GM21528 (cell line): ENCODE results near the gene SHTN1.
A peak's percentile ranks its signal among the peaks of the same experiment; 100 is the strongest.

Source experiments
- ATAC-seq: cut with Tn5 transposase; IDR thresholded peaks from one replicate; pipeline ENCODE4 v1.9.1; 2021; ENCODE audit warnings: mild to moderate bottlenecking, moderate library complexity; ENCODE audit not compliant: unreplicated experiment, low FRiP score

The SHTN1 gene

GRCh38 chr10:116878123-116878522, 126.9 kb downstream of the SHTN1 start:
- no peak for ATAC-seq

GRCh38 chr10:116877391-116877790, 127.6 kb downstream of the SHTN1 start:
- no peak for ATAC-seq

GRCh38 chr10:116875897-116876296, 129.1 kb downstream of the SHTN1 start:
- no peak for ATAC-seq

DNA sequence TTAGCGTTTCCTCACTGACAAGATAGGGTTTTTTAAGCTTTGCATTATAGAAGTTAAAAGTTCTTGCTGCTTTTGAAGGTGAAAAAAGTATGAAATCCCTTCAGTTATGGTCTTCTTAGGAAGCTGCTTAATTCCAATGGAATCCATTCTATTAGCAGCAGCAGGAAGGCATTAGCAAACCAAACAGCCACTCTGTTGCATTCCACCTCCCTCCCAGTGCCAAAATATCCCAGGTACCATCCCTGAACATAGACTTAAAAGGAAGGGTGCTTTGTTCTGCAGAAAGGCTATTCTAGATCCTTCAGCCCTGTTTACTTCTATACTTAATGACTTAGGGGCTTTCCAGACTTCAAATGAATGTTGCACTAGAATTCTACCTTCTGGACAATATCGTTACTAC, 131.9 kb downstream of the SHTN1 start:
- ATAC-seq, result no peak

DNA sequence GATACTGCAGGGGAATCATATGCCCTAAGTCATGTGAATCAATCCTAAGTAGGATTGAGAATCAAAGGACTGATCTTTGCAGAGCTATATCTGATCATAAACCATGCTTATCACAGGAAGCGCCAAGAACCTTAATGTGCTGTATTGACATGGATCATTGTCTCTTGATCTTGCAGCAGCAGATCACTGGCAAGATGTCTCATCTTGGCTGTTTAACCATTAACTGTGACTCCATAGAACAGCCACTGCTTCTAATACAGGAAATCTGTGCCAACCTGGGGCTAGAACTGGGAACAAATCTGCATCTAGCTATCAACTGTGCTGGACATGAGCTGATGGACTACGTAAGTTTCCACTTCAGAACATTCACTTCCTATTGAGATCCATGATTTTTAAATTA, 134.0 kb downstream of the SHTN1 start:
- ATAC-seq, result no peak

DNA sequence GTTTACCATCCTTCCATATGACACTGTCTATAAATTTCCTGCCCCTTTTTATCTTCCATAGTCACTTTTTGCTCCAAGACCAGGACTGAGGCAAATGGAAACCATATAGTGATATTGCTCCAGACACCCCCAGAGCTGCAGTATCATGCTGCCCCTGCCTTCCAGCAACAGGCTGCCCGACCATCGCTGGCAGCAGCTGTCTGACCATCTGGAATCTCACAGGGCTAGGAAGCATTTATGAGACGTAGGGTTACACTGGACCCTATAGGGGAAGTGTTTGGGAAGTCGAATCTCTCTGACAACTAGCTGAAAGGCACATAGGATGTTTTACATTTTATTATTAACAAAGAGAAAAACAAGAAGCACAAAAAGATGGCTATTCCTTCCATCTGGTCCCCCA, 136.3 kb downstream of the SHTN1 start:
- no peak for ATAC-seq

DNA sequence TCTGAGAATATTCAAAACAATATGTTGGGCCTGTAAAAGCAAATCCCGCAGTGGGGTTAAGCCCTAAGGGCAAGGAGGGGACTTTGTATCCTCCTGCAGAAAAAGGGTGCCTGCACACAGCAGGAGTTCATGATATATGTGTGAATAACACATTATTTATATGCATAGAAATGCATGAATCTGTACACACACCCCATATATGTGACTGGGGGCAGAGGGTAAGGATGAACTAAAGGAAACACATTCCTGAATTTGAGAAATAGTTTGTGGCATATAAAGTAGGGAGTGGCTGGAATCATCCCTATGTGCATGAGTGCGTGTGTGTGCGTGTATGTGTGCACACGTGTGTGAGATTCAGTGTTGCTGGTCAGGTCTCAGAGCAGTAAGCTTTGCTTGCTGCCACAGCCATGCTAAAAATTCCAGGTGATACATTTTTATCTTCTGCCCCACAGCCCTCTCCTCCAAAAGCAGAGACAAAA, 136.8 kb downstream of the SHTN1 start:
- no peak for ATAC-seq

- ATAC-seq, result no peak
Observed at GRCh38 chr10:116866987-116867595, 137.9 kb downstream of the SHTN1 start.

DNA sequence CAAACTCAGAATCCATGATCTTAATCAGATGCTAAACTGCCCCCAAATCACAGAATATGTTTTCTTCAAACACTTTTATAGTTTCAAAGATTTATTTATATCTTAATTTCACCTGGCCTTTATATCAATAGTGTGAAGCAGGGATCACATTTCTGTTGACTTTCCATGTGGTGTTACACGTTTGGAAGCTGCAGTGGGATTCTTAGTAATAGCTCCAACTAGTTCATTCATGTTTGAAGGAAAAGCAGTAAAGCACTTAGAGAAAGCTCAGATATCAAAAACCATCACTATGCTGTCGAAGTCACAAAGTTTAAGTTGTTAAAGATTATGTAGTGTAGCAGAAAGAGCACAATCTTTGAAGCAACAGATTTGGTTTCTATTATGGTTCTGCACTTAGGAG, 138.9 kb downstream of the SHTN1 start:
- ATAC-seq, result no peak

- no peak for ATAC-seq
Observed at GRCh38 chr10:116864436-116864835, 140.6 kb downstream of the SHTN1 start.

DNA sequence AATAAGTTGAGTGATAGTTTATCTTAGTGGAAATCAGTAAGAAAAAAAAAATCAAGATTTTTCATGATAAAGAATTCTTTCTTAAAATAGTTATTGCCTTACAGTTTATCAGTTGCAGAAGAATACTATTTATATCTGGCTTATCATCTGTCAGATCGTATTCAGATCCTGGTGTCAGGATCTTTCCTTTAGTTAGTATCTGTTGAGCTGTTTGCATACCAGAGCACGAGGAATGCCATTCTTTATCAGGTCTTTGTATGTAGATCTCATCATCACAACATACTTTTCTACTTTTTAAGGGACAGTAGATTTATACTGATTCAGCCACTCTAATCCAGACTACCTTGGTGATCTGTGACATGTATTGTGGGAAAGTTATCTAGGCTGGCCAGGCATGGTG, 143.2 kb downstream of the SHTN1 start:
- no peak for ATAC-seq

- no peak for ATAC-seq
Observed at GRCh38 chr10:116857156-116857555, 147.8 kb downstream of the SHTN1 start.

DNA sequence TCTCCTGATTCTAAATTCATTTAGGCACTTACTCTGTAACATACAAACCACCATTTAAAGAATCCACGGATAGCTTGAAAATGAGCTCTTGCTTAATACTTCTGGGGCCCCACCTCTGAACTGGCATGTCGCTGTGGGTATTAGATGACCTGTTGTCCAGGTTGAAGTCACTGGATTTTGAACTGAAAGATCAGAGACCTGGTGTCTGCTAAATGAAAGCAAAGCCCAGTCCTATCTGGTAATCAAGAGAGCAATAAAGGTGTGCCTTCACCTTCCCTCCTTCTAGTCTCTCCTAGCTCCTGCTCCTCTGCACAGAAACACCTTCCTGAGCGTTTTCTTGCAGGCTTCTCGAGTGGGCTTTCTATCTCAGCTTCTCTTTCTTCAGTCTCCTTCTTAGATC, 151.3 kb downstream of the SHTN1 start:
- no peak for ATAC-seq

GRCh38 chr10:116853287-116853686, 151.7 kb downstream of the SHTN1 start:
- ATAC-seq, result no peak

GRCh38 chr10:116852246-116852645, 152.7 kb downstream of the SHTN1 start:
- no peak for ATAC-seq

DNA sequence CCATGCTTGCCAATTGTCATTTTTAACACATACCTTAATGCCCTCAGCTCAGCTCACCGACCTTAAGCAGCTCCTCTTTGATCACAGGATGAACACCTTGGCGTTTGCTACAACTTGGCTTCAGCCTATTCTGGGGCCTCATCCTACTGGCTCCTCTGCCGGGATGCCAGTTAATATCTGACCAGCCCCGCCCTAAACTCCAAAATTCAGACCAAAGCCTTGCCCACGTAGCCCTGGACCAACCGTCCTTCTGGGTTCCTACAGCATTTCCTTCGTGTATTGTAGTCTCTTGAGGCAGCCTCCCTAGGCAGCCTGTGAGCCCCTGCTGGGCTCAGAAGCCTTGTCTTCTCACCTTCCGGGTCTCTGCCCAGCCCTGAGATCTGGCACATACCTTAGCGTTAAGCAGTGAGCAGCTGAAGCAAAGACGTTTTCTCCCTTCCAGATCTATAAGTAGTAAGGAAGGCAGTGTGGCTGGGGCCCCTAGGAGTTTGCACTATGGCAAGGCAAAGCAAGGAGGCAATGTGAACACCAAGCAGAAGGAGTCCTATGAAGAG, 154.9 kb downstream of the SHTN1 start:
- no peak for ATAC-seq

GRCh38 chr10:116849248-116850057, 155.5 kb downstream of the SHTN1 start, which contains the start of gene ENO4:
Gene ENO4, plus strand, starts transcription at chr10:116849499. Its CDS starts 68 bp downstream, at chr10:116849567.
- peak; percentile 68 for ATAC-seq

DNA sequence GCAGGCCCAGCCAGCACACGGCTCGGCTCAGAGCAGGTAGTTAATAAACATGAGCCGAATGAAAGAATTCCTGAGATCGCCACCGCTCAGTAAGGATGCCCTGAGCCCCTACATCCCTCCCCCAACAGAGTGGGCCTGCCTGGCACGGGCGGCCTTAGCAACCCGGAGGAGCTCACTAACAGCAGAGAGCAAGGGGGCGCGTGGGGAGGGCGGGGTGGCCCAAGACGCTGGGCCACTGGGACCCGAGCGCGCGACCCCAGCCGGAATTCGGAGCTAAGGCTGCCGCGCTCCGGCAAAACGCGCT, 156.1 kb downstream of the SHTN1 start:
- no peak for ATAC-seq

DNA sequence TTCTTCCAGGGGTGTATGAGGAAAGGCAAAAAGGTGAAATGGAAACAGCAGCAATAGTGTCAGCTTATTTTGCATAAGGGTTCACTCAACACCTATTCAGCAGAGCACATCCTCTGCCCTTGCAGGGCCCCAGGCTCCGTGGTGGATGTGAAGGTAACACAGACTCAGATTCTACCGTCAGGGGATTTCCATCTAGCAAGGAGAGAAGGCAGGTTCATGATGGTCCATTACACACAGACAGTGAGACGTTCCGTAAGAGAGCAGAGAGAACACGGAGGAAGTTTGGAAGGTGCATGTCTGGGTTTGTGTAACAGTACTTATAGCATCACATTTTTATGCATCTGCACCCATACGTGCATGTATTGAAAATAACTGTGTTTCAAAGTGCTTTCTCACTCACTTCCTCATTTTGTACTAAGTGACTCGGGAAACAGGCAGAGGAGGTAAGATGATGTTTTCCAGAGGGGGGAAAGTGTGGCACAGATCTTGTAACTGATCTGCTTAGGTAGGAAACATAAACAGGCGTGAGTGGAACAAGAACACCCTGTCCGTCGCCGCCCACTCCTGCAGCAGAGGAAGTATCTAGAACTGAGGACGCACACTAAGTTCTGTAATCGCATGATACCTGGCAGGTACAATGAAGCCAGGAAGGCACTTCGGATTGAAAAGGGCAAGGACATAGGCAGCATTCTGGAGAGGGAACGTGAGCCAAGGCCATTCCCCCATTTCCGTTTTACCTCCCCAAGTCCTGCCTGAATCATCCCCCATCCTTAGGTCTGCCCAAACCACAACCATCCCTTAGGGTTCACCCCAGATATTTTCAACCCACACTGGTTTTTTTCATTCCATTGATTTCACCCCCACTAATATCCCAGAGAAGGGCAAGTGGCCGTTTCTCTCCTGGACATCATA, 156.7 kb downstream of the SHTN1 start:
- peak; percentile 75 for ATAC-seq

DNA sequence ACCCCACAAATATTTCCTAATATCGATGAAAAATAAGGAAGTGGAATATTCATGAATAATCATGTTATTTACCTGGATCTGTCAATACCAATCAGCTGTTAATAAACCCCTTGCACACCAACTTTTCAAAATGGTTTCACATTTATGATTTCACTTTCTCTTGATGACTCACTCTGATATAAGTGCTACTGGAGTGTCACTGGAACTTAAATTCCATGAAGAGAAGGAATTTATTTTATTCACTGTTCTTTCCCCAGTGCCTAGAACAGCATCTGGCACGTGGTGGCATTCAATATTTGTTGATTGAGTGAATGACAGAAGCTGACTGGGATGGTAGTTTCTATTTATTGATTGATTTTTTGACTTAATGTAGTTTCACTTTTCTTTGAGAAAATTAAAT, 159.2 kb downstream of the SHTN1 start:
- ATAC-seq, result no peak
